Suppressor macrophage treated with lipopolysaccharide for 4 hours (primary cell): ENCODE data around the gene ZNF521.

ENCODE experiments used
- DNase-seq: peaks from one replicate; pipeline ENCODE4 v3.0.0-alpha.2; 2020

Gene ZNF521

DNA sequence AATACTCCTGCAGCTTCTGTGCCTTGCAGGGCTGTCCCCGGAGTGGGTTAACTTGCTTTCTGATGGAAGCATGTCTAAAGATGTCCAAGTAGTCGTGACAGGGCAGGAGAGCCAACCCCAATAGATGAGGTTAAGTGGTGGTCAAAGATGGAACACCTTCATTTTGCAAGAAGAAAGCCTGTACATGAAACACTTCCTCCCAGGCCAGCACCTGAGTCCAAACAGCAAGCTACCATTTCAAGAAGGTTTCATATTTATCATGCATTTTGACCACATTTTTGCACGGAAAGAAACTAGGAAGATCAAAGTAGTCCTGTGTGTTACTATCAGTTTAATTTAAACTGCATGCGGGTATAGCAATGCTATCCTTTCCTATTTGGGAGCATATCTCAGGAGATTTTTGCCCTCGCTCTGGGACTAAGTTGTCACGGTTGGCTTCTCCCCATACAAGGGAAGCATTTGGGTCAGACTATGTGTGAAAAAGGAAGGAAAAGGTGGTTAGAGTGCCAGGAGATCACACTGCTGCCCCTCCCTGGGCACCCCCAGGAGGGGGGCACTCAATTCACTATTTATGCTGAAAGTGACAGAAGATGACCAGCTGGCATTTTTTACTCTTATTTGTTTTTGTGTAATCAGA lies 187.6 kb downstream of the ZNF521 start:
- DNase-seq = no peak

DNA sequence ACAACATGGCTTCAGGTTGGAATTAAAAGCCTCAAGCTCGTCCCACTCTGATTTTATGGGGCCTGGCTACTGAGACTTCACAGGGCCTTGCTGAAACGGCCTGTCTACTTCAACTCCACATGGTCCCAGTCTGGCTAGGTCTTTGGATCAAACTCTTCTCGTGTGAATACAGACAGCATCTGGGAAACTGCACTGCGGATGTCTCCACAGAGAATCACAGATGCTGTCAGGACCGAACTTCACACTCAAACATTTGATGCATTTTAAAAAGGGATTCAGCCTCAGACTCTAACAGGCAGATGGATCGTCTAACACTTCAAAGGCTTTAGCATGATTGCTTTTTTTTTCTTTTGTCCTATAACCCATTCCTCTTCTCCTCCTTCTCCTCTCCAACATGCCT lies 198.5 kb downstream of the ZNF521 start:
- no peak for DNase-seq

DNA sequence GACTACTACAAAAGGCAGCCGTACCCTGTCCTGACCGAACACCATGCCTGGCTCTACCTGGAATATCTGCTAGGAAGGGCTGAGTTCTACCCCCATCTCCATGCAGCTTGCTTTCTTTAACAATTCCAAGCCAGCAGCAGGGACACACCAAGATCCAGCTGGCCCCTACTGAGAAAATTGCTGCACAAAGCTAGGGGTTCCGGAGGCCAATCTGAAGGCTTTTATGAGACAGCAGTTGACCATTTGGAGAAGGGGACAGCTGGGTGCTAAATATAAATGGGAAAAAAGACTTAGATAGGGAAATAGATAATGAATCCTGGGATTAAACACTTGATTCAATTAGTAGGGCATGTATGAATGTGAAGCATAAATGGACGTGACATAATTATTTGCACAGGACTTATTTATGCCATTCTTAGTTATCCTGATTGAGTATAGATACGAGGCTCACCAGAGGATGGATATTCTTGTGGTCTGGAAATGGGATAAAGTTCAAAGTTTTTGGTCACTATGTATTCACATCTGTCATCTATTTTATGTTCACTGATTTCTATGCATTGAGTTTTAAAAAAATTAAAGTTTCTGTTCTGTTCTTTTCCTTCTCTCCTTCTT lies 204.0 kb downstream of the ZNF521 start:
- DNase-seq = no peak

DNA sequence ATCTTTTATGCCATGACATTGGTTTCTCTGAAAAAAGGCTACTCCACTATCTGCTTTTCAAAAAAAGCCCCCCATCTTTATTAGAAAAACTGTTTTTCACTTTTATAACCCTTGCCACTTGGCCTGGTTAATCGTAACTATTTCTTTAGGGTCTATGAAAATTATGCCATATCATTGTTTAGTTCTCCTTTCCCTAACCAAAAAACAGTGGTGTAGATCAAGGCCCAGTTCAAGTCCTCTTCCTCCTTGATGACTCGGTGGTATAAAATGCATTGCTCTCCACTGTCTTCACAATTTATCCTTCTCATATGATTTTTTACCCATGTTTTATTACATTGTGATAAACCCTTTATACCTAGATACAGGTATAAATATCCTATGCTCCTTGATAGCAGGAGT lies 205.5 kb downstream of the ZNF521 start:
- DNase-seq = no peak

DNA sequence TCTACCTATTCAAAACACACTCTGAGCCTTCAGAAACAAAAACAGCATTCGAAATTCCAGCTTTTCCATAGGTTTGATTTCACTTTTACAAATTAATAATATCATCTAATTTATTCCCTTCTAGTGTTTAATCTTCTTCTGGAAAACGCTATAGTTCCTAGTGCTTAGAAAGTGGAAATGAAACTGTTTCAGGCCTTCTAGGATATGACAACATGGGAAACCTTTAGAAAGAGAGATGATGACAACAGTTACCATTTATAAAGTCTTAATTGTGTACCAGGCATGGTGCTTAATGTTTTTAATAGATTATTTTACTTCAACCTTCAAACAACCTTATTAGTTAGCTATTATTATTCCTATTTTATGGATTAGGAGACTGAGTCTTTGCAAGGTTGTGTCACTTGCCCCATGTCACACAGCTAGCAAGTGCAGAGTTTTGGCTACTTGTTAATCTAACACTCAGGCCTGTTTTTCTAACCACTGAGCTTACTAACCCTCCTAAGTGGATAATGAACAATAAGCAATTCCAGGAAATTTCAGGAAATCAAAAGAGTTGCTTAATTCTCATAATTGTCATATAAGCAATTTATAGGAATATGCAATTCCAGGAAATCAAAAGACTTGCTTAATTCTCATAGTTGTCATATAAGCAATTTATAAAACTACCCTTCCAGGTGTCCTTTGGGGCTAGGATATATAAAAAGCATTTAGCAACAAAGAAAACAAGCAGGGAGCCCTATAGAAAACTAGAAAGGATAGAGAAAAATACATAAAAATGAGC lies 206.0 kb downstream of the ZNF521 start:
- DNase-seq = peak; percentile 51

DNA sequence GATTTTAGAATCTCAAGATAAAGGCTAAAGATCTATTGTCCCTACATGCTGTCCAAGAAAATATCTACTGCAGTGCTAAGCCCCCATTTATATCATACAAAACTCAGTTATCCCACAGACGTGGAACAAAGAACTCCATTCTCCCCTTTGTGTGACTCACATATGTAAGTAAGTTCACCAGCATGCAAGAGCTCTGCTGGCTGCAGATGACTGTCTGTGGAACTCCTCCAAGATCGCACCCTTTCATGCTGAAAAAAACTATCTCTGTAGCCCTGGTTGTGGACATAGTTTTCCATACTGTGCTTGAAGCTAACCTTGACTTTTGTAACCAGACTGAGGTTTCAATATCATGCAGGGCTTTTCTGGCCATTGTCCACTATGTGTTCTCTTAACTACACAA lies 207.1 kb downstream of the ZNF521 start:
- no peak for DNase-seq

DNA sequence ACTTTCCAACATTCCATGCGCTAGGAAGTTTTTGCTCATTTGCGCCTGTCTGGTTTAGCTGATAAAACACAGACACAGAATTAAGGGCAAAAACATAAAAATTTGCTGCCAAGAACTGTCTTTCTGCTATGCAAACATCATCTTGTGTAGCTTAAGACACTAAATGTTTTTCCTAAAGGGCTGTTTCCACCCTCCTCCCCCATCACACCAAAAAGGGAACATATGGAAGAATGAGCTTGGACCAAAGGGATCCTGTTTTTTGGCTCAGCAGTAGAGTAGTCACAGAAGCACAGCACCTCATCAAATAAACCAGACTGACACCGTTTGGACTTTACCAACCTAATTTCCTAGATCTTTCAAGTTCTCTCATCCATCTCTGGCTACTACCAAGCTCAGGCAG lies 210.1 kb downstream of the ZNF521 start:
- DNase-seq = no peak

DNA sequence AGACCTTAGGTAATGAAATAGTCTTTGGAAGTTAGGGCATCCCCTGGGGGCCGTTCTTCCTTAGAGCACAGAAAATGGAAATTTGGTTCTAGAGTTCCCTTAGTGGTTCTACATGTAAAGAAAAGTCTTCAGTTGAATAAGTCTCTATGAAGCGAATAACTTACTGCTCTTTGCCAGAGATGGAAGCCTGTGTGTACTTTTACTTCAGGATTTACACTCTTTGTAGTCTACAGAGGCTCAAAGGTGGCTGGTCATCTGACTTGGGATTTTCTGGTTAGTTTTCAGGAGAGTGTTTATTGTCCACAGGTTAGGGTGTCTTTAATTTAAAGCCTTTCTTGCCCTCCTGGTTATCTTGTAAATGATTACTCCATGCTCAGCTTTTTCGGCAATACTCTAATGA lies 210.6 kb downstream of the ZNF521 start:
- DNase-seq = no peak

DNA sequence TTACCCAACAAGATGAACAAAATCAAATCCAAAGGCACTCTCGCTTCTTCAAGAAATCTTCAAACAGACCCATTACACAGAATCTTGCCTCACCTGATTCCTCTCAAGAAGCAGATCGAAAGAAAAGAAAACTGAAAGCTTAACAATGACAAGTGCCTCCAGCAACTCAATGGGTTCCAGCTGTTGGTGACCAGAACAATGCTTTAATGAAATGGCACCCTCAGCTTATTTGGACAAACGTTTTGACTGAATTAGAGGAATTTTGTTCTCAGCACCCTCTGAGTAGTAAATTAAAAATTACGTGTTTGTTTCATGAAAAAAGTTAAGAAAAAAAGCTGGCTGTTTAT lies 211.0 kb downstream of the ZNF521 start:
- DNase-seq = no peak

DNA sequence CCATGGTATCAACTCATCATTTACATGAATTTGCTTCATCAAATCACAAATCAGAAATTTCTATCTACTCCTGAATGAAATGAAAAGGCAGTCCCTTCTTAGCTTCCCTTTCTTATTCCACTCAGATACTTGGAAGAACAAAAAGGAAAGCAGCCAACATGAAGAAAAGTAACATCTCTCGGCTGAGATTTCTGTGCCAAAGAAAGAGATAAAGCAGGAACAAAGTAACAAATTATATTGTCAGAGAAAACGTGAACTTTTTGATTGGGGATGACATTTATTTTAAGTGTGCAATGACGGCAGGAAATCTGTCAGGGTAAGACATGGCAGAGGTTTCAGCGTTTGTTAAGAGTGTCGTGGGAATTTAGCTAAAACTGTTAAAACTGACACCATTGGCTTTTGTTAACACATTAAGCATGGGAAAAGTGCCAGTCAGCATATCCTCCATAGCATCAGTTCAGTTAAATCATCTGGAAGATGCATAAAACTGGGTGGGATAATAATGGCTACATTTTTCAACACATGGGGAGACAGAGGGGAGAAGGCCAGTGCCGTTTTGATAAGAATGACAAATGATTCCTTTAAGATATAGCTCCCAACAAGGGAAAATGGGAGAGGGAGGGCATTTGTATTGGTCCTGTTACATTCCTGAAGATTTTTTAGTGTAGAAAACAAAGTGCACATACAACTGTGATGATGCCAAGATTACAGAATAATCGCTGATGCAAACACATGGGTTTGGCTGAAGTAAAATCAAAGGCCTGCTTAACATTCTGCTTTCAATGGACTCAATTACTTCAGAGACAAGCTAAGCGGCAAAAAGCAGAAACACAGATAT lies 211.6 kb downstream of the ZNF521 start:
- no peak for DNase-seq

DNA sequence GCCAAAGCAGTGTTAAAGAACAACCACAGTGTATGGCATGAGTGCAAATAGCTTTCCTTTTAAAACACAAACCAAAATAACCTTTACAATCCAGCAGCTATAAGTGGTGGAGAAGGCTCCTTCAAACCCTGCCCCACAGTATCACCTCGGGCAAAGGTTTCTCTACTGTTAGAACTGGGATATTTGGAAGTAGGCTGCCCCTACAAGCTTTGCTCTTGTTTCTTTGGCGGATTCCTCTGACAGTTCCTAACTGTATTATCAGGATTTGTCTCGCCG lies 214.8 kb downstream of the ZNF521 start:
- no peak for DNase-seq

DNA sequence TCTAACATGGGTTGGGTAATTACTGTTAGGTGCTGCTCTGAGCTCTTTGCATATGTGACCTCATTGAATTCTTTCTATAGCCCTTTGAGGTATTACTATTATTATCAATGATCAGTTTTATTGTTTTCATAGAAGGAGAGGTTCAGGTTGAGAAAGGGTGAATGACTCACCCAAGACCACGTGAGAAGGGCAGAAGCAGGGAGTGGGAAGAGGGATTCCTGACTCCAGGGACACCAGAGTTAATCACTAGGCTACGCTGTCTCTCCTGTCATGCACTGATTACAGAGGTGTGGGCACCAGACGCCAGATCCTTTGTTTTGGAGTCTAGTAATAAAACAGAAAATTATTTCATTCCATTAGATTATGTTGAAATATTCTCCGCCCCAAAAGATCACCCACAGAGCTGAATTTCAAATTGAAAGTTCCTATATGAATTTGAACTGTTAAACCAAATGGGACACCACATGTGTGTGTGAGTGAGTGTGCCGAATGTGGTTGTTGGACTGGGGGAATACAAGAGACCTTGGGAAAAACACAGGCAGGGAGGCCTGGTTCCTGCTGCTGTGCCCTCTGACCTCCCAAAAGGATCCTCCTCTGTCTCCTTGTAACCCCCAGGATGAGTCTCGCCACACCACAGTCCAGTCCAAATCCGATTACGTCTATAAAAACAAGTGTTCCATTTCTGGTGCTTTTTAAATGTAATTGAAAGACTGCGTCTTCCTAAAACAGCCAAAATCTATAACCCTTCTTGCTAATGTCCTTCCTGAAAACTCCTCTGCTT lies 215.4 kb downstream of the ZNF521 start:
- DNase-seq = no peak

DNA sequence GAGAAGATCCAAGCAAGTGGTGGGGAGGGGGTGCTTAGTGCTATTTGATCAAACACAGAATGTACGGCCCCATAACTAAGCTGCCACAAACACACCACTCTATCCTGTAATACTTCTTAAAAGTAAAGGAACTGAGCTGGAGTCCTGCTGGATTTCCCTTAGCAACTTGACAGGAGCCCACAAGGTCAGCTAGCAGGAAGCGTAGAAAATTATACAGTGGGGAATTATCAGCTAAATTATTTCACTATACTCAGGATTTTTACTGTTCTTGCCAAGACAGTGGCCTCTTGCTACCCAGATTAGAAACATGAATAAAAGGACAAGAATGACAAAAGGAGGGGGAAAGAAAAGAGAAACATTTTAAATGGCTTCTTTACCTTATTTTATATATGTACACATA lies 217.1 kb downstream of the ZNF521 start:
- DNase-seq = no peak

DNA sequence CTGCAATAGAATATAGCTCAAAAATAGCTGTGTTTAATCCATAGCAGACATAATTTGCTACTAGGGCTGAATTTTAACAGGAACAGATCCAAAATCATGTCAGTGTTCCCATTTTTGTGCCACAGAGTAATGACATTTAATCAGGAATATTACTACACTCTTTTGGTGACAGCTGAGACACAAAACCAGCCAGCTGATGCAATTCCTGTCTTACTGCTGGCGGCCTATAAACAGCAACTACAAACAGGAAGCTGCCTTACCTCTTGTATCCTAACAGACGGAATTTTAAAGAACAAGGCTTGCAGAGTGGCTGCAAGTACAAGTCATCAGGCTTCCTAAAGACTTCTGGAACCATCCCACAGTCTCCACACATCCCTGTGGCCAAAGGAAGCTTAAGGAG lies 218.1 kb downstream of the ZNF521 start:
- DNase-seq = peak; percentile 23

DNA sequence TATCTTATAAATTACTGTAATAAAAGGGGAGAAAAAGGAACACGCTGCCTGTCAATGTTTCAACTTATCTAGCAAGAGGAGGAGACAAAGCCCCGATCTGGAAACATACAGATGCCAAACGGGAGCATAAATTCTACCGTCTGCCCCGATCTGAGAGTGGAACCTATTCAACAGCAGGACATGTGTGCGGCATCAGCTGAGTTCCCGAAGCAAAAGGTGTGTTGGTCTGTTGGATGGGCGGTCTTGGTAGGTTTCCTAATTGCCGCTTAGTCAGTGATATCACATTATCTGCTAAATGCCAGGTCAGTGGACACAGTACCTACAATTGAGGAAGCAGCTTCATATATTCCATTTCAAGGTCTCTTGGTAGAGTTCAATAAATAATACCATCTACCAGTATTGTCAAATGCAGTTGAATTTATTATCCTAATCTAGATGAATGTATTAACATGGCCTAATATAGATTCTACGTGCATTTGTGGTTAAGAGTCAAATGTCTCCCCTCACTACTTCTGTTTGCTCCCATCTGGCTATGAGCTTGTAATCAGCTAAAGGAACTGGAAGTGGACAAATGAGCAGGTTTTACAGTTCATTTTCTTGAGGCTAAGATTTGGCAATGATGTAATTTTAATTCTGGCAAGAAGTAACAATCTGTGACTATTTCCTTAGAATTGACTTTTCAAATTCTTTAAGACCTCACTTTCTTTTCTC lies 219.0 kb downstream of the ZNF521 start:
- no peak for DNase-seq

DNA sequence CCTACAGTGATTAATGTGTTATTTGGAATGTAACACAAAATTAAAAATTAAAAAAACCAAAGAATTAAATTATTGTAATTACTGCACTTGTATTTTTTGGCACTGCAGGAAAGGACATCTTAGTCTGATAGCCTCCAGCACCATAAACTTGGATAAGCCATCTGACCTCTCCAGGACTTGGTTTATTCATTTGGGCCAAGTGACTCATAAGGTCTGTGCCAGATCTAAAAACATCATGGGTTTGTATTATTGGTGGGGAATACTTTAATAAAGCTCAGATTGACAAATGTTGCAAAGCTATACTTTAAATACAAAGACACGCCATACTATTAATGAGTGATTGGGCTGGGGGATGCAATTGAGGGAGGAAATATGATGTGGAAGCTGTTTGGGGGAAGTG lies 225.2 kb downstream of the ZNF521 start:
- no peak for DNase-seq

DNA sequence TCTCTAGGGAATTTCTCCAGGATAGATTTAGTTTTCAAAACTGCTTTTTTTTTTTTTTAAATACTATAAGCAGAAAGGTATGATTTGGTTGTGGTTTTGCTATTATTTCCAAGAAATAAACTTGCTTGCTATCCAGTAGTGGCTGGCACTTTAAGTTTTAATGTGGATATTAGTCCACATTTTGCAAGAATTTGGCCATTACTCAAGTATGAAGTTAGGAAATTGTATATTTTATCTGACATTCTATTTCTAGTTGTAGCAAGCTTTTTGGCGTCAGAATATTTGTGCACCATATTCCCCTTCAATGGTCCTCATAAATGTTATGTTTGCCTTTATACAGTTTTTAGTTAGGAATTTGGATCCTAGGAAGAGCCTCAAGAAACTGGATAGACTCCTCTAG lies 226.3 kb downstream of the ZNF521 start:
- DNase-seq = no peak

DNA sequence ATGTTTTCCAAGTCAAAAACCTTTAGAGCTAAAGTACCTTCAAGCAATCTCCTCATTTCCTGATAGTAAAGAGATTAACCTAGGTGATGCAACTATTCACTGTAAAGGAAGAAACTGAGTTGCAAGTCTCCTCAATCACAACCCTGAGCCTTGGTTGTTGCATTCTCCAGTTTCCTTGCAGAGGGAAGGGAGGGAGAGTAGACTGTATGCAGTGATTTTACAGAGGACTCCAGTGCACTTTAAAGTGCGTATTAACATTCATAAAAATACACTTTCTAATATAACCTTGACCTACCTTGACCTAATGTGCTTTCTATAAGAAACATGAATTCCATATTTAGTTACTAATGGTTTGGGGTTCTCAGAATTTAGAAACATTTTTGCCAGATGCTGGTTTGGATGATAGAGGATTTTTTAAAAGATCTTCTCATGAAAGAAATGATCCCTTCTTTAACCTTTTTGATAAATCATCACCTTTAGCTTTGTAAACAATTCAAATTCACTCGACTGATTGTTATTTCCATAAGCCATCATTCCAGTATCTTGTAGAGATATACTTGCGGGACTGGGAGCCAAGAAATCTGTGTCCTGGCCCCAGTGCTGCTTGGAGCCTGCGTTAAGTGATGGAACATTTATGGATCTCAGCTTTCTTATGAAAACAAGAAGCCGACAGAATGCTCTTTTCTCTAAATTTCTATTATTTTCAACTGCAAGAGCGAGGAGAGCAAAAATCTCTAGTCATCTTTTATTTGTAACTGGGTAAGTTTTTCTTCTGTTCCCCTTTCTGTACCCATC lies 228.3 kb downstream of the ZNF521 start:
- DNase-seq = no peak

DNA sequence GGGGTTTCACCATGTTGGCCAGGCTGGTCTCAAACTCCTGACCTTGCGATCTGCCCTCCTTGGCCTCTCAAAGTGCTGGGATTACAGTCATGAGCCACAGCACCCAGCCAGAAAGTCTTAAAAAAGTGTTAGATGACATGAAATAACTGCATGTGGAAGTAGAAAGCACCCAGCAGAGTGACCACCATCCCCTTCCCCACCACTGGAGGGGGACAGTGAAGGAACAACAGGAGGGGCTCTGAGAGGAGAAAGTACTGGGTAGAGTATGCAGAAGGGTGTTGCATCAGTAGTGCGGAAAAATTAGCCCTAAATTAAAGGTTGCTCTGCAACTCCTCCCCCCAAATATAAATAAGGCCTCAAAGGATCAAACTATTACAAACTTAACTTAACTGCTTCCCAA lies 230.5 kb downstream of the ZNF521 start:
- DNase-seq = no peak

DNA sequence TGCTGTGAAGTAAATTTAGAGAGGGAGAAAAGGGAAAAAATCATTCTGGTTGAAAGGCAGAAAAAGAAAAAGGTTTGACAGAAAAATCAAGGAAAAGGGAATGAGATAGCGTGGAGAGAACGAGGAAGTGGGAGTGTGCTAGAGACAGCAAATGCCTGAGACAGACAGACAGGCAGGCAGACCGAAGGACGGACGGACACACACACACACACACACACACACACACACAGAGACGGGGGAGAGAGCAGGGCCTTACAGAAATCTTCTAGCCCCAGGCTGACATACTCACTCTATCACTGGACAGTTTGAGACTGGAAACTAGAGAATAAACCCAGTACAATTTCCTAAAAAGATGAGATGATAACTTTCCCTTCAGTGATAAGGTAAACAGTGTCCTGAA lies 238.4 kb downstream of the ZNF521 start:
- DNase-seq = no peak

DNA sequence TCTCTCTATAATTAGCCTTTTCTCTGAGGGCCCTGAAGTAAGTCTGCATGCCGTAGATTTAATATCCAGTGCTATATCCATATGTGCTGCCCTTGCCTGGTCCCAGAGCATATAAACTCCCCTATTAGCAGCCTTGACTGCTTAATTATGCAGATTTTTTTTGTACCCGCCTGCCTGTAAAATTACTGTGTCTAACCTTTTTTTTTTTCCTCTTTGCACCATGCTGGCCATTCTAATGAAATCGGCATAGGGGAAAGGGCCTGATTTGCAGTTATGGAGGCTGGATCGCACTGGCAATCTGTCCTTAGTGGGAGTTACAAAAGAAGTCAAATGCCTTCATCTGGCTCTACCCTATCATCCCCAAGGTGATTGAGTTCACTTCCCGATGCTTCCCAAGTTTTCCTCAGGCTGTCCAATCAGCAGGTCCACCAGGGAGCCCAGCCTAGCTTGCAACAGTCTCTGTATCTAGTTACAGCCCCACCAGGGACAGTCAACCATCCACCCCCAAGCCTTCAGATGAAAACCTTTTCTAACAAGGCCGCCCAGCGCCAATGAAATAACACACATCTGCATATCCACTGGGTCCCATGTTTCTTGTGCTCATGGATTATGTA lies 239.0 kb downstream of the ZNF521 start:
- DNase-seq = no peak
